ENCODE data around the gene ZNF276.
"Not testable (repeated sequence)": the region's sequence is repeated elsewhere in the genome, so short reads cannot be mapped to it uniquely, and the experiment has no call there.

ZNF276 gene

DNA sequence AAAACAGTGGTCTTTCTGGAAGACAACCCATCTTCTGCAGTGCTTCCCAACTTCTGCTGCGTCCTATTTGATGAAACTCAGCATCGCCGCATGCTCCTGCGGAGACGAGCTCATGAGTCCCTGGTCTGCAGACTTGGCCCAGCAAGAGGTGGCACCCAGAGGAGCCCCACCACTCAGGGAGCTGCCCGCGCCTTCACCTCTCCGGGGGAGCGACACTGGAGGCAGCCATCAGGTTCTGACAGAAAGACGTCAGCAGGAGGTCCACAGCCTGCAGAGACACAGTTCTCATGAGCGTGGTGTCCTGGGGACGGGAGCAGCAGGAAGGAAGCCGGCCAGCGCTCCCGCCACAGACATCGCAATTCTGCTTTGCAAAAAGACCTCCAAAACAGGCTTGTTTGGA lies 49.0 kb downstream of the ZNF276 start:
- no peaks in the 10 kb centered on the region for H3K79me2 ChIP-seq (ENCODE audit: low read length)
- no peak overlapping the region for H2AFZ ChIP-seq (ENCODE audit: low read depth, low read length)
- no peaks in the 10 kb centered on the region for H4K20me1 ChIP-seq (ENCODE audit: insufficient read depth, low read length)
- no peak overlapping the region for H3K4me2 ChIP-seq (ENCODE audit: low read length)
- no peaks in the 10 kb centered on the region for H3K27me3 ChIP-seq (ENCODE audit: low read depth, low read length)
- H3K4me3 ChIP-seq (ENCODE audit: low read length) = no peak overlapping the region
- H3K9me3 ChIP-seq (ENCODE audit: insufficient read depth, low read length) = no peaks in the 10 kb centered on the region
- H3K9ac ChIP-seq (ENCODE audit: low read length) = no peak overlapping the region
- H3K27ac ChIP-seq (ENCODE audit: low read length) = no peak overlapping the region
- H3K4me1 ChIP-seq (ENCODE audit: low read length) = peaks cover 21% of the 10 kb centered on the region
- H3K36me3 ChIP-seq (replicated peaks; ENCODE audit: low read depth, low read length) = peaks cover 72% of the 10 kb centered on the region
- TF ChIP-seq, protein P1, sequence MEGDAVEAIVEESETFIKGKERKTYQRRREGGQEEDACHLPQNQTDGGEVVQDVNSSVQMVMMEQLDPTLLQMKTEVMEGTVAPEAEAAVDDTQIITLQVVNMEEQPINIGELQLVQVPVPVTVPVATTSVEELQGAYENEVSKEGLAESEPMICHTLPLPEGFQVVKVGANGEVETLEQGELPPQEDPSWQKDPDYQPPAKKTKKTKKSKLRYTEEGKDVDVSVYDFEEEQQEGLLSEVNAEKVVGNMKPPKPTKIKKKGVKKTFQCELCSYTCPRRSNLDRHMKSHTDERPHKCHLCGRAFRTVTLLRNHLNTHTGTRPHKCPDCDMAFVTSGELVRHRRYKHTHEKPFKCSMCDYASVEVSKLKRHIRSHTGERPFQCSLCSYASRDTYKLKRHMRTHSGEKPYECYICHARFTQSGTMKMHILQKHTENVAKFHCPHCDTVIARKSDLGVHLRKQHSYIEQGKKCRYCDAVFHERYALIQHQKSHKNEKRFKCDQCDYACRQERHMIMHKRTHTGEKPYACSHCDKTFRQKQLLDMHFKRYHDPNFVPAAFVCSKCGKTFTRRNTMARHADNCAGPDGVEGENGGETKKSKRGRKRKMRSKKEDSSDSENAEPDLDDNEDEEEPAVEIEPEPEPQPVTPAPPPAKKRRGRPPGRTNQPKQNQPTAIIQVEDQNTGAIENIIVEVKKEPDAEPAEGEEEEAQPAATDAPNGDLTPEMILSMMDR (IDR thresholded peaks at IDR 0.05; ENCODE audit: low read depth, low read length) = no peak
- no peak for TF ChIP-seq EZH2phosphoT487 (IDR thresholded peaks at IDR 0.05; ENCODE audit: low read depth)

DNA sequence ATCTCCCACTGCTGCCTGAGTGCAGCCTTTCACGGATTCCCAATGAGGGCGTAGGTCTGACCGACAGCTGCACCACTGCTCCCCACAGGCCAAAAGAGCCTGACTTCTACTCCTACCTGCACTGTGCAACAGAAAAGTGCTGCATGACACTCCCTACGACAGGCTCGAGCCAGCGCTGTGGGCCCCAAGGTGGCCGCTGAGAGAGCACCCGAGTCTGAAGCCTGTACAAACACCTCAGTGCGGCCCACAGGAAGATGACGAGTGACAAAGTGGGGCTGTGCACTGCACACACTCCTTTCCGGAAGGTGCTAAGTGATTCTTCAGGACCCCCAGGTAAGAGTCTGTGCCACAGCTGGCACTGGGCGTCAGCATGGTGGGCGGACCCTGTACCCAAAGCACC lies 53.9 kb downstream of the ZNF276 start:
- H3K79me2 ChIP-seq (ENCODE audit: low read length) = no peaks in the 10 kb centered on the region
- H2AFZ ChIP-seq (ENCODE audit: low read depth, low read length) = no peak overlapping the region
- H3K9ac ChIP-seq (ENCODE audit: low read length) = no peak overlapping the region
- H3K9me3 ChIP-seq (ENCODE audit: insufficient read depth, low read length) = no peaks in the 10 kb centered on the region
- H3K27ac ChIP-seq (ENCODE audit: low read length) = no peak overlapping the region
- no peaks in the 10 kb centered on the region for H4K20me1 ChIP-seq (ENCODE audit: insufficient read depth, low read length)
- TF ChIP-seq, protein P1 (IDR thresholded peaks at IDR 0.05; ENCODE audit: low read depth, low read length) = no peak
- TF ChIP-seq EZH2phosphoT487 (IDR thresholded peaks at IDR 0.05; ENCODE audit: low read depth) = no peak
- no peaks in the 10 kb centered on the region for H3K27me3 ChIP-seq (ENCODE audit: low read depth, low read length)
- H3K36me3 ChIP-seq (replicated peaks; ENCODE audit: low read depth, low read length) = peaks cover 61% of the 10 kb centered on the region
- no peak overlapping the region for H3K4me2 ChIP-seq (ENCODE audit: low read length)
- H3K4me1 ChIP-seq (ENCODE audit: low read length) = no peaks in the 10 kb centered on the region
- no peak overlapping the region for H3K4me3 ChIP-seq (ENCODE audit: low read length)

DNA sequence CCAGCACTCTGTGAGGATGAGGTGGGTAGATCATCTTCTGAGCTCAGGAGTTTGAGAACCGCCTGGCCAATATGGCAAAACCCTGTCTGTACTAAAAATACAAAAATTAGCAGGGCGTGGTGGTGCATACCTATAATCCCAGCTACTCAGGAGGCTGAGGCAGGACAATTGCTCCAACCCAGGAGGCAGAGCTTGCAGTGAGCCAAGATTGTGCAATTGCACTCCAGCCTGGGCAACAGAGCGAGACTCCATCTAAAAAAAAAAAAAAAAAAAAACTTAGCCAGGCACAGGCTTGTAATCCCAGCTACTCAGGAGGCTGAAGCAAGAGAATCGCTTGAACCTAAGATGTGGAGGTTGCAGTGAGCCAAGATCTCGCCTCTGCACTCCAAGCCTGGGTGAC lies 56.9 kb downstream of the ZNF276 start:
- H3K79me2 ChIP-seq (ENCODE audit: low read length) = not testable (repeated sequence)

DNA sequence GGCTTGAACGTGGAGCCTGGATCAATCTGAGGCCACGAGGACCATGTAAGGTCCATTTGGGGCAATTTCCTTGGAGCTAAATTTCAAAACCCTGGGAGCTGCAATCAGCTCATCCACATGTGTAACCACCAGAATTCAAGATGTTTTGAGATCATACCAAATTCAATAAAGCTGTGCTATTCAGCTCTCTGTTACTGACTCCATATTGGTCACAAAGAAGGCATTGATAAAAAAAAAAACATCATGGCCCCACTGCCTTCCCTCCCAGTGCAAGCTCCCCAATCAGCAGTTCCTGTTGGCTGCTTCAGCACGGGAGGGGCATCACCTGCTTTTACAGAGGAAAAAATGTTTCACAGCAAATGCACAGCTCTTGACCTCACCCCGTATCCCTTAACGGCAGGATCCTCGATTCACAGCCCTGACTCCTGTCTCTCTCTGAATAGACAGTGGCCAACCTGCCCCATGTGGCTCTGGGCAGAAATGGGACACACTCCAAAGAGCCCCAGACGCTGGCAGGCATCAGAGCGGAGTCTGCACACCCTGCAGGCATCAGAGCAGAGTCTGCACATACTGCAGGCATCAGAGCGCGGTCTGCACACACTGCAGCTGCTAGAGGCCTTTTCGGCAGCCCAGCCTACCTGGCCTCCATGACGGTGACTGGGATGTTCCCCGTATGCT lies 58.0 kb downstream of the ZNF276 start:
- Histone ChIP-seq H3K27ac (ENCODE audit: low read length) (no peak overlapping the region), H3K9me3 (ENCODE audit: insufficient read depth, low read length) (no peaks in the 10 kb centered on the region), H3K4me3 (ENCODE audit: low read length) (no peak overlapping the region), H3K4me1 (ENCODE audit: low read length) (no peaks in the 10 kb centered on the region), H3K79me2 (ENCODE audit: low read length) (no peaks in the 10 kb centered on the region), H3K27me3 (ENCODE audit: low read depth, low read length) (no peaks in the 10 kb centered on the region), H3K36me3 (replicated peaks; ENCODE audit: low read depth, low read length) (peaks cover 46% of the 10 kb centered on the region), H2AFZ (ENCODE audit: low read depth, low read length) (no peak overlapping the region), H3K4me2 (ENCODE audit: low read length) (no peak overlapping the region), H3K9ac (ENCODE audit: low read length) (no peak overlapping the region), H4K20me1 (ENCODE audit: insufficient read depth, low read length) (no peaks in the 10 kb centered on the region)
- no peak for TF ChIP-seq EZH2phosphoT487 (IDR thresholded peaks at IDR 0.05; ENCODE audit: low read depth)
- TF ChIP-seq, protein P1 (IDR thresholded peaks at IDR 0.05; ENCODE audit: low read depth, low read length) = no peak

More for the DNA sequence above, 56.9 kb downstream of the ZNF276 start:
- not testable (repeated sequence) for H3K27ac ChIP-seq (ENCODE audit: low read length); H3K4me2 ChIP-seq (ENCODE audit: low read length); H3K4me1 ChIP-seq (ENCODE audit: low read length); H3K4me3 ChIP-seq (ENCODE audit: low read length); H2AFZ ChIP-seq (ENCODE audit: low read depth, low read length); H3K9me3 ChIP-seq (ENCODE audit: insufficient read depth, low read length); H3K9ac ChIP-seq (ENCODE audit: low read length); H3K27me3 ChIP-seq (ENCODE audit: low read depth, low read length); H4K20me1 ChIP-seq (ENCODE audit: insufficient read depth, low read length)
- H3K36me3 ChIP-seq (replicated peaks; ENCODE audit: low read depth, low read length) = peaks cover 51% of the 10 kb centered on the region

All from OCI-LY3 (cell line).